Fibroblast of upper back skin (primary cell): Measurements from ENCODE around the gene CBR1.
A peak's percentile ranks its signal among the peaks of the same experiment; 100 is the strongest.

ENCODE experiments used
- DNase-seq: peaks from one replicate; pipeline ENCODE4 v3.0.0-alpha.2; 2013

CBR1 gene

GRCh38 chr21:36120304-36120888, 50.6 kb downstream of the CBR1 start:
- peak; percentile 7 for DNase-seq
